Neural progenitor cell (in vitro differentiated cells): ENCODE data around the gene GPR42. TPM values are rescaled to one million over a fixed set of nuclear protein-coding genes. Genes with fewer than 3 reads are reported as not detected.

ENCODE experiments used
- DNase-seq: peaks from one replicate; pipeline ENCODE4 v3.0.0-alpha.2; 2016; ENCODE audit warnings: low spot score
- H2AFZ ChIP-seq: fragments of 200-600 bp; sonication (generic); replicated peaks from 2 replicates; pipeline ENCODE4 v1.6.1; 2016; ENCODE audit warnings: antibody characterized with exemption
- H3F3A ChIP-seq: fragments of 200-600 bp; sonication (generic); 2 replicates; pipeline ENCODE4 v1.6.1; 2016; ENCODE audit warnings: antibody characterized with exemption, low read depth
- H3K27ac ChIP-seq: fragments of 200-600 bp; sonication (generic); 2 replicates; pipeline ENCODE4 v1.5.1; 2016; ENCODE audit warnings: mild to moderate bottlenecking
- H3K27me3 ChIP-seq: fragments of 200-600 bp; sonication (generic); 2 replicates; pipeline ENCODE4 v1.6.1; 2016; ENCODE audit warnings: mild to moderate bottlenecking, moderate library complexity
- H3K36me3 ChIP-seq: fragments of 200-600 bp; sonication (generic); 2 replicates; pipeline ENCODE4 v1.5.1; 2016
- H3K4me1 ChIP-seq: fragments of 200-600 bp; sonication (generic); 2 replicates; pipeline ENCODE4 v1.6.1; 2016; ENCODE audit warnings: mixed run types
- H3K4me2 ChIP-seq: fragments of 200-600 bp; sonication (generic); 2 replicates; pipeline ENCODE4 v1.6.1; 2016
- H3K4me3 ChIP-seq: fragments of 200-600 bp; sonication (generic); 2 replicates; pipeline ENCODE4 v1.5.1; 2016
- H3K79me2 ChIP-seq: fragments of 200-600 bp; sonication (generic); 2 replicates; pipeline ENCODE4 v1.6.1; 2016; ENCODE audit warnings: low read depth
- H3K9ac ChIP-seq: fragments of 200-600 bp; sonication (generic); 2 replicates; pipeline ENCODE4 v1.6.1; 2016
- H3K9me3 ChIP-seq: fragments of 200-600 bp; sonication (generic); 2 replicates; pipeline ENCODE4 v1.5.1; 2016; ENCODE audit warnings: low read depth
- H4K20me1 ChIP-seq: fragments of 200-600 bp; sonication (generic); 2 replicates; pipeline ENCODE4 v1.6.1; 2016; ENCODE audit warnings: low read depth
- H3K27ac Mint-ChIP-seq: 3 replicates; pipeline ENCODE4 v1.8.0; 2021; ENCODE audit warnings: mixed read lengths
- H3K27me3 Mint-ChIP-seq: 2 replicates; pipeline ENCODE4 v1.8.0; 2022; ENCODE audit warnings: low read depth, mild to moderate bottlenecking, inconsistent platforms, moderate library complexity, mixed read lengths; ENCODE audit not compliant: insufficient read depth
- H3K36me3 Mint-ChIP-seq: 3 replicates; pipeline ENCODE4 v1.8.0; 2021; ENCODE audit warnings: mixed read lengths
- H3K4me1 Mint-ChIP-seq: 3 replicates; pipeline ENCODE4 v1.8.0; 2021; ENCODE audit warnings: mixed read lengths
- H3K4me3 Mint-ChIP-seq: 3 replicates; pipeline ENCODE4 v1.8.0; 2021; ENCODE audit warnings: mild to moderate bottlenecking, moderate library complexity, mixed read lengths
- H3K9me3 Mint-ChIP-seq: 3 replicates; pipeline ENCODE4 v1.8.0; 2020; ENCODE audit warnings: mixed read lengths
- CTCF ChIP-seq: fragments of 200-600 bp; sonication (generic); IDR thresholded peaks from 2 replicates; pipeline ENCODE4 v1.5.1; 2017; ENCODE audit warnings: antibody characterized with exemption, mild to moderate bottlenecking
- EZH2 ChIP-seq: fragments of 200-600 bp; sonication (generic); IDR thresholded peaks from 2 replicates; pipeline ENCODE4 v1.6.1; 2017; ENCODE audit warnings: antibody characterized with exemption, mild to moderate bottlenecking, moderate library complexity
- EZH2phosphoT487 ChIP-seq: fragments of 200-600 bp; sonication (generic); IDR thresholded peaks from 2 replicates; pipeline ENCODE4 v1.6.1; 2017; ENCODE audit warnings: antibody characterized with exemption
- total RNA-seq: library from RNA; depleted of rRNA; stranded (reverse); fragments of >200 nt; gene quantifications from 2 replicates; pipeline ENCODE4 v1.2.3, GENCODE V29; 2015; ENCODE audit warnings: low replicate concordance

The GPR42 gene
- total RNA-seq, 1 donor from 2014 or later: not detected

GRCh38 chr19:35398570-35398969, 27.7 kb downstream of the GPR42 start:
- Histone ChIP-seq H3K36me3 (no peaks in the 10 kb centered on the region), H3K27ac (no peak overlapping the region), H3K9me3 (no peaks in the 10 kb centered on the region), H3K4me3 (no peak overlapping the region), H3K79me2 (no peaks in the 10 kb centered on the region), H3F3A (no peaks in the 10 kb centered on the region), H3K27me3 (no peaks in the 10 kb centered on the region), H4K20me1 (no peaks in the 10 kb centered on the region), H2AFZ (no peak overlapping the region), H3K4me2 (no peak overlapping the region), H3K4me1 (no peaks in the 10 kb centered on the region), H3K9ac (no peak overlapping the region)
- Mint-ChIP-seq H3K4me3 (no peak overlapping the region), H3K9me3 (no peaks in the 10 kb centered on the region), H3K4me1 (no peaks in the 10 kb centered on the region), H3K27ac (no peak overlapping the region), H3K36me3 (no peaks in the 10 kb centered on the region), H3K27me3 (no peaks in the 10 kb centered on the region)
- no peak for DNase-seq
- TF ChIP-seq CTCF: no peak
- no peak for TF ChIP-seq EZH2
- TF ChIP-seq EZH2phosphoT487: no peak

GRCh38 chr19:35399231-35399630, 28.4 kb downstream of the GPR42 start:
- Mint-ChIP-seq H3K36me3 (no peaks in the 10 kb centered on the region), H3K27ac (no peak overlapping the region), H3K27me3 (no peaks in the 10 kb centered on the region), H3K9me3 (no peaks in the 10 kb centered on the region), H3K4me3 (no peak overlapping the region), H3K4me1 (no peaks in the 10 kb centered on the region)
- Histone ChIP-seq H3K27ac (no peak overlapping the region), H3K9me3 (no peaks in the 10 kb centered on the region), H3K27me3 (no peaks in the 10 kb centered on the region), H3K36me3 (no peaks in the 10 kb centered on the region), H4K20me1 (no peaks in the 10 kb centered on the region), H3K4me2 (no peak overlapping the region), H3K4me3 (no peak overlapping the region), H3F3A (no peaks in the 10 kb centered on the region), H2AFZ (no peak overlapping the region), H3K79me2 (no peaks in the 10 kb centered on the region), H3K4me1 (no peaks in the 10 kb centered on the region), H3K9ac (no peak overlapping the region)
- DNase-seq: no peak
- TF ChIP-seq EZH2 (no peak), EZH2phosphoT487 (no peak), CTCF (no peak)

- no peaks in the 10 kb centered on the region for H3F3A ChIP-seq
- Mint-ChIP-seq H3K4me1 (peaks cover under 1% of the 10 kb centered on the region), H3K36me3 (no peaks in the 10 kb centered on the region), H3K4me3 (no peak overlapping the region), H3K9me3 (peaks cover 3% of the 10 kb centered on the region), H3K27ac (no peak overlapping the region), H3K27me3 (no peaks in the 10 kb centered on the region)
- H3K27ac ChIP-seq: no peak overlapping the region
- no peak overlapping the region for H3K4me3 ChIP-seq
- H3K4me2 ChIP-seq: no peak overlapping the region
- no peak for DNase-seq
- TF ChIP-seq CTCF (no peak), EZH2phosphoT487 (no peak), EZH2 (no peak)
- H3K4me1 ChIP-seq: no peaks in the 10 kb centered on the region
- no peaks in the 10 kb centered on the region for H3K36me3 ChIP-seq
- H3K9ac ChIP-seq: no peak overlapping the region
- H3K79me2 ChIP-seq: no peaks in the 10 kb centered on the region
- no peak overlapping the region for H2AFZ ChIP-seq
- H3K27me3 ChIP-seq: no peaks in the 10 kb centered on the region
- no peaks in the 10 kb centered on the region for H3K9me3 ChIP-seq
- H4K20me1 ChIP-seq: no peaks in the 10 kb centered on the region
Observed at GRCh38 chr19:35399948-35400772, 29.3 kb downstream of the GPR42 start.
